H1 (cell line): Measurements from ENCODE around the gene B3GLCT. TPM values are rescaled to one million over a fixed set of nuclear protein-coding genes. Genes with fewer than 3 reads are reported as not detected.

ENCODE experiments used
- polyA plus RNA-seq, 7 experiments: library from polyadenylated mRNA; depleted of rRNA in 3 of 7; stranded (reverse) in 5 of 7; unstranded in 2 of 7; fragments of >200 nt in 5 of 7; fragments of 200-250 nt in 2 of 7; gene quantifications; 1 replicate in 5 of 7; 2 replicates in 1 of 7; 4 replicates in 1 of 7; pipeline versions ENCODE4 v1.2.1 to v1.2.3, GENCODE V29; 2011 to 2013; ENCODE audit warnings: missing spikeins in 2 of 7, mixed read lengths in 2 of 7
- total RNA-seq: library from RNA; stranded (reverse); fragmentation: NEBNext Ultra II Directional; extraction: Animal tissue kit (Norgen Biotek cat#: 25700); gene quantifications from 2 replicates; pipeline ENCODE4 v1.2.1, GENCODE V29; 2021
- TF ChIP-seq, protein P1 (sequence below): fragments of 300-600 bp; sonication (generic); IDR thresholded peaks from 2 replicates; pipeline ENCODE4 v1.7.1; 2012; ENCODE audit warnings: low read length, moderate library complexity, mild to moderate bottlenecking, inconsistent platforms; ENCODE audit not compliant: insufficient replicate concordance
- TF ChIP-seq, protein P2 (sequence below): IDR thresholded peaks from 2 replicates; pipeline ENCODE4 v1.6.1; 2011; ENCODE audit warnings: low read depth, mild to moderate bottlenecking, low read length; ENCODE audit not compliant: insufficient read depth
- TF ChIP-seq, protein P3 (sequence below), 3 experiments: IDR thresholded peaks; 1 replicate in 2 of 3; 2 replicates in 1 of 3; pipeline versions ENCODE4 v1.5.1 to v1.6.1; 2011; ENCODE audit warnings: low read length in 3 of 3, mild to moderate bottlenecking in 3 of 3, inconsistent platforms in 2 of 3, low read depth in 1 of 3, moderate library complexity in 1 of 3; ENCODE audit not compliant: insufficient read depth in 1 of 3; ENCODE audit errors: control extremely low read depth in 1 of 3
- TF ChIP-seq, protein P4 (sequence below): IDR thresholded peaks from 2 replicates; pipeline ENCODE4 v1.6.1; 2011; ENCODE audit warnings: low read length, improper control_type of control experiment

Gene B3GLCT
- total and polyA plus RNA-seq, 2 of the 8 experiments (the other 6 are each of a cell fraction or from before 2014, with no cell fraction given) = 1.5 to 4.1 TPM

DNA sequence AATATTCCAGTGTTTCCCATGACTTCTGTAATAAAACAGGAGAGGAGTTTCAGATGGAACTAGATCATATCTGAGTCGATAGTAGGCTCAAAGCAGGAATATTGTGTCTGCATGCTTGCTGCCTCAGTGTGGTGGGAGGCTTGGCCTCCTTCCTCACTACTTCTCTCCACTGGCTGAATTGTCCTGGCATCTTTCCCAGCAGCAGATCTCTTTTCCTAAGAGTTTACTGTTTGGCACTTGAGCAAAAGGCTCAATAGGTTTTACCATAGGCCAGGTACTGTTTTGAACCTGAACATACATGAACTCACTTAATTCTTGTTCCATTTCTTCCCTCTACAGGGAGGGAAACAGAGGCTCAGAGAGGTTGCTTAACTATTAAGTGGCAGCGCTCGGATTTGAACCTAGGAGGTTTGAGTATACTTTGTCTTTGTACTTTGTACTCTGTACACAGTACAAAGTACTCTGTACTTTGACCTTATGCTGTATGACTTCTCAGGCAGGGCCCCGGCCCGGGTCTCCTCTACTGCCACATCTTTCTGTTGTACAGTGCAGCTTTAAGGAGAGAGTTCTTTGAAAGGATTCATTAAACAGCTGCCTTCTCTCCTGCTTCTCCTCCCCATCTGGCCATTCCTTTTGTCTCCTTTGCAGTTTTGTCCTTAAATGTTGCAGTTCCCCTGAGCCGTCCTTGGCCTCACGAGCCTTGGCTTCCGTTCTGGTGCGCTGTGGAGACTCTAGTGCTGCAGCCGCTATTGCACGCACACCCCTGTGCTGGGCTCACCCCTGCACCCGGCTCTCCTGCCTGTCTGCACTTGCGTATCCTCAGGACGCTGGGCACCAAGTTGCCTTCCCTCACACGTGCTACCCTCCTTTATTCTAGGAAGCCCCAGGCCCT is 8.1 kb downstream of the B3GLCT start (continued):
- TF ChIP-seq, protein P1, sequence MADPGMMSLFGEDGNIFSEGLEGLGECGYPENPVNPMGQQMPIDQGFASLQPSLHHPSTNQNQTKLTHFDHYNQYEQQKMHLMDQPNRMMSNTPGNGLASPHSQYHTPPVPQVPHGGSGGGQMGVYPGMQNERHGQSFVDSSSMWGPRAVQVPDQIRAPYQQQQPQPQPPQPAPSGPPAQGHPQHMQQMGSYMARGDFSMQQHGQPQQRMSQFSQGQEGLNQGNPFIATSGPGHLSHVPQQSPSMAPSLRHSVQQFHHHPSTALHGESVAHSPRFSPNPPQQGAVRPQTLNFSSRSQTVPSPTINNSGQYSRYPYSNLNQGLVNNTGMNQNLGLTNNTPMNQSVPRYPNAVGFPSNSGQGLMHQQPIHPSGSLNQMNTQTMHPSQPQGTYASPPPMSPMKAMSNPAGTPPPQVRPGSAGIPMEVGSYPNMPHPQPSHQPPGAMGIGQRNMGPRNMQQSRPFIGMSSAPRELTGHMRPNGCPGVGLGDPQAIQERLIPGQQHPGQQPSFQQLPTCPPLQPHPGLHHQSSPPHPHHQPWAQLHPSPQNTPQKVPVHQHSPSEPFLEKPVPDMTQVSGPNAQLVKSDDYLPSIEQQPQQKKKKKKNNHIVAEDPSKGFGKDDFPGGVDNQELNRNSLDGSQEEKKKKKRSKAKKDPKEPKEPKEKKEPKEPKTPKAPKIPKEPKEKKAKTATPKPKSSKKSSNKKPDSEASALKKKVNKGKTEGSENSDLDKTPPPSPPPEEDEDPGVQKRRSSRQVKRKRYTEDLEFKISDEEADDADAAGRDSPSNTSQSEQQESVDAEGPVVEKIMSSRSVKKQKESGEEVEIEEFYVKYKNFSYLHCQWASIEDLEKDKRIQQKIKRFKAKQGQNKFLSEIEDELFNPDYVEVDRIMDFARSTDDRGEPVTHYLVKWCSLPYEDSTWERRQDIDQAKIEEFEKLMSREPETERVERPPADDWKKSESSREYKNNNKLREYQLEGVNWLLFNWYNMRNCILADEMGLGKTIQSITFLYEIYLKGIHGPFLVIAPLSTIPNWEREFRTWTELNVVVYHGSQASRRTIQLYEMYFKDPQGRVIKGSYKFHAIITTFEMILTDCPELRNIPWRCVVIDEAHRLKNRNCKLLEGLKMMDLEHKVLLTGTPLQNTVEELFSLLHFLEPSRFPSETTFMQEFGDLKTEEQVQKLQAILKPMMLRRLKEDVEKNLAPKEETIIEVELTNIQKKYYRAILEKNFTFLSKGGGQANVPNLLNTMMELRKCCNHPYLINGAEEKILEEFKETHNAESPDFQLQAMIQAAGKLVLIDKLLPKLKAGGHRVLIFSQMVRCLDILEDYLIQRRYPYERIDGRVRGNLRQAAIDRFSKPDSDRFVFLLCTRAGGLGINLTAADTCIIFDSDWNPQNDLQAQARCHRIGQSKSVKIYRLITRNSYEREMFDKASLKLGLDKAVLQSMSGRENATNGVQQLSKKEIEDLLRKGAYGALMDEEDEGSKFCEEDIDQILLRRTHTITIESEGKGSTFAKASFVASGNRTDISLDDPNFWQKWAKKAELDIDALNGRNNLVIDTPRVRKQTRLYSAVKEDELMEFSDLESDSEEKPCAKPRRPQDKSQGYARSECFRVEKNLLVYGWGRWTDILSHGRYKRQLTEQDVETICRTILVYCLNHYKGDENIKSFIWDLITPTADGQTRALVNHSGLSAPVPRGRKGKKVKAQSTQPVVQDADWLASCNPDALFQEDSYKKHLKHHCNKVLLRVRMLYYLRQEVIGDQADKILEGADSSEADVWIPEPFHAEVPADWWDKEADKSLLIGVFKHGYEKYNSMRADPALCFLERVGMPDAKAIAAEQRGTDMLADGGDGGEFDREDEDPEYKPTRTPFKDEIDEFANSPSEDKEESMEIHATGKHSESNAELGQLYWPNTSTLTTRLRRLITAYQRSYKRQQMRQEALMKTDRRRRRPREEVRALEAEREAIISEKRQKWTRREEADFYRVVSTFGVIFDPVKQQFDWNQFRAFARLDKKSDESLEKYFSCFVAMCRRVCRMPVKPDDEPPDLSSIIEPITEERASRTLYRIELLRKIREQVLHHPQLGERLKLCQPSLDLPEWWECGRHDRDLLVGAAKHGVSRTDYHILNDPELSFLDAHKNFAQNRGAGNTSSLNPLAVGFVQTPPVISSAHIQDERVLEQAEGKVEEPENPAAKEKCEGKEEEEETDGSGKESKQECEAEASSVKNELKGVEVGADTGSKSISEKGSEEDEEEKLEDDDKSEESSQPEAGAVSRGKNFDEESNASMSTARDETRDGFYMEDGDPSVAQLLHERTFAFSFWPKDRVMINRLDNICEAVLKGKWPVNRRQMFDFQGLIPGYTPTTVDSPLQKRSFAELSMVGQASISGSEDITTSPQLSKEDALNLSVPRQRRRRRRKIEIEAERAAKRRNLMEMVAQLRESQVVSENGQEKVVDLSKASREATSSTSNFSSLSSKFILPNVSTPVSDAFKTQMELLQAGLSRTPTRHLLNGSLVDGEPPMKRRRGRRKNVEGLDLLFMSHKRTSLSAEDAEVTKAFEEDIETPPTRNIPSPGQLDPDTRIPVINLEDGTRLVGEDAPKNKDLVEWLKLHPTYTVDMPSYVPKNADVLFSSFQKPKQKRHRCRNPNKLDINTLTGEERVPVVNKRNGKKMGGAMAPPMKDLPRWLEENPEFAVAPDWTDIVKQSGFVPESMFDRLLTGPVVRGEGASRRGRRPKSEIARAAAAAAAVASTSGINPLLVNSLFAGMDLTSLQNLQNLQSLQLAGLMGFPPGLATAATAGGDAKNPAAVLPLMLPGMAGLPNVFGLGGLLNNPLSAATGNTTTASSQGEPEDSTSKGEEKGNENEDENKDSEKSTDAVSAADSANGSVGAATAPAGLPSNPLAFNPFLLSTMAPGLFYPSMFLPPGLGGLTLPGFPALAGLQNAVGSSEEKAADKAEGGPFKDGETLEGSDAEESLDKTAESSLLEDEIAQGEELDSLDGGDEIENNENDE = no peak
- TF ChIP-seq, protein P2, sequence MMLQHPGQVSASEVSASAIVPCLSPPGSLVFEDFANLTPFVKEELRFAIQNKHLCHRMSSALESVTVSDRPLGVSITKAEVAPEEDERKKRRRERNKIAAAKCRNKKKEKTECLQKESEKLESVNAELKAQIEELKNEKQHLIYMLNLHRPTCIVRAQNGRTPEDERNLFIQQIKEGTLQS = no peak
- TF ChIP-seq, protein P3, sequence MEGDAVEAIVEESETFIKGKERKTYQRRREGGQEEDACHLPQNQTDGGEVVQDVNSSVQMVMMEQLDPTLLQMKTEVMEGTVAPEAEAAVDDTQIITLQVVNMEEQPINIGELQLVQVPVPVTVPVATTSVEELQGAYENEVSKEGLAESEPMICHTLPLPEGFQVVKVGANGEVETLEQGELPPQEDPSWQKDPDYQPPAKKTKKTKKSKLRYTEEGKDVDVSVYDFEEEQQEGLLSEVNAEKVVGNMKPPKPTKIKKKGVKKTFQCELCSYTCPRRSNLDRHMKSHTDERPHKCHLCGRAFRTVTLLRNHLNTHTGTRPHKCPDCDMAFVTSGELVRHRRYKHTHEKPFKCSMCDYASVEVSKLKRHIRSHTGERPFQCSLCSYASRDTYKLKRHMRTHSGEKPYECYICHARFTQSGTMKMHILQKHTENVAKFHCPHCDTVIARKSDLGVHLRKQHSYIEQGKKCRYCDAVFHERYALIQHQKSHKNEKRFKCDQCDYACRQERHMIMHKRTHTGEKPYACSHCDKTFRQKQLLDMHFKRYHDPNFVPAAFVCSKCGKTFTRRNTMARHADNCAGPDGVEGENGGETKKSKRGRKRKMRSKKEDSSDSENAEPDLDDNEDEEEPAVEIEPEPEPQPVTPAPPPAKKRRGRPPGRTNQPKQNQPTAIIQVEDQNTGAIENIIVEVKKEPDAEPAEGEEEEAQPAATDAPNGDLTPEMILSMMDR (IDR thresholded peaks at IDR 0.05; ENCODE audit: control extremely low read depth in 1 of 3, insufficient read depth in 1 of 3, low read depth in 1 of 3, low read length in 3 of 3) = no peak
- TF ChIP-seq, protein P4, sequence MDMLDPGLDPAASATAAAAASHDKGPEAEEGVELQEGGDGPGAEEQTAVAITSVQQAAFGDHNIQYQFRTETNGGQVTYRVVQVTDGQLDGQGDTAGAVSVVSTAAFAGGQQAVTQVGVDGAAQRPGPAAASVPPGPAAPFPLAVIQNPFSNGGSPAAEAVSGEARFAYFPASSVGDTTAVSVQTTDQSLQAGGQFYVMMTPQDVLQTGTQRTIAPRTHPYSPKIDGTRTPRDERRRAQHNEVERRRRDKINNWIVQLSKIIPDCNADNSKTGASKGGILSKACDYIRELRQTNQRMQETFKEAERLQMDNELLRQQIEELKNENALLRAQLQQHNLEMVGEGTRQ = no peak
